ENCODE measurements around the gene FARP2.

DNA sequence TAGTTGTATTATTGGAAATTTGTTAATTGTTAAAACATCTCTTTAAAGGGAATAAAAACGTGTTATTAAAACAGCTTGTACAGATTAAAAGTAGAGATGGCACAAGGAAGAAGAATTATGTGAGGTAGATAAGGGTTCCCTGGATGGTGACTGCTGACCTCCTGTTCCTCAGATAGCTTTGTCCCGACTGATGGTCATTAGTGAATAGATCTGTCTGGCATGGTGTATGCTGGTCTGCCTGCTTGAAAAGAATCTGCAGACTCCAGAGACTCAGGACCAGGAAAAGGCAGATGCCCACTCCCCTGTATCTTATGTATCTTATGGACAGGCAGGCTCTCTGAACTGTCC lies 5.6 kb upstream of the FARP2 start:
- TF ChIP-seq, protein P1, sequence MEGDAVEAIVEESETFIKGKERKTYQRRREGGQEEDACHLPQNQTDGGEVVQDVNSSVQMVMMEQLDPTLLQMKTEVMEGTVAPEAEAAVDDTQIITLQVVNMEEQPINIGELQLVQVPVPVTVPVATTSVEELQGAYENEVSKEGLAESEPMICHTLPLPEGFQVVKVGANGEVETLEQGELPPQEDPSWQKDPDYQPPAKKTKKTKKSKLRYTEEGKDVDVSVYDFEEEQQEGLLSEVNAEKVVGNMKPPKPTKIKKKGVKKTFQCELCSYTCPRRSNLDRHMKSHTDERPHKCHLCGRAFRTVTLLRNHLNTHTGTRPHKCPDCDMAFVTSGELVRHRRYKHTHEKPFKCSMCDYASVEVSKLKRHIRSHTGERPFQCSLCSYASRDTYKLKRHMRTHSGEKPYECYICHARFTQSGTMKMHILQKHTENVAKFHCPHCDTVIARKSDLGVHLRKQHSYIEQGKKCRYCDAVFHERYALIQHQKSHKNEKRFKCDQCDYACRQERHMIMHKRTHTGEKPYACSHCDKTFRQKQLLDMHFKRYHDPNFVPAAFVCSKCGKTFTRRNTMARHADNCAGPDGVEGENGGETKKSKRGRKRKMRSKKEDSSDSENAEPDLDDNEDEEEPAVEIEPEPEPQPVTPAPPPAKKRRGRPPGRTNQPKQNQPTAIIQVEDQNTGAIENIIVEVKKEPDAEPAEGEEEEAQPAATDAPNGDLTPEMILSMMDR (IDR thresholded peaks at IDR 0.05) = no peak
- TF ChIP-seq EP300 (IDR thresholded peaks at IDR 0.05; ENCODE audit: low read depth) = no peak
- TF ChIP-seq POLR2AphosphoS5 (IDR thresholded peaks at IDR 0.05) = no peak
- TF ChIP-seq POLR2A (IDR thresholded peaks at IDR 0.05) = no peak
